ENCODE data around the gene IL18R1.

The IL18R1 gene

DNA sequence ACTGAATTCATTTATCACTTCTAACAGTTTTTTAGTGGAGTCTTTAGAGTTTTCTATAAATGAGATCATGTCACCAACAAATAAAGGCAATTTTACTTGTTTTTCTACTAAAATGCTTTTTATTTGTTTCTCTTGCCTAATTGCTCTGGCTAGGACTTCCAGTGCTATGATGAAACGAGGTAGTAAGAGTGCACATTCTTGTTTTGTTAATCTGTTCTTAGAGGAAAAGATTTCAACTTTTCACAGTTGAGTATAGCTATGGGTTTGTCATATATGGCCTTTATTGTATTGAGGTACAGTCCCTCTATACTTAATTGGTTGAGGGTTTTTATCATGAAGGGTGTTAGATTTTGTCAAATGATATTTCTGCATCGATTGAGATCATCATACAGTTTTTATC, 73.0 kb downstream of the IL18R1 start:
- H2BK15ac ChIP-seq (ENCODE audit: low read length) = no peak overlapping the region
- no peak overlapping the region for H2AFZ ChIP-seq (ENCODE audit: low read length)
- no peak overlapping the region for H3K23ac ChIP-seq (ENCODE audit: low read depth, low read length, poor library complexity)
- no peak overlapping the region for H4K8ac ChIP-seq (ENCODE audit: low read depth, low read length)
- no peak for DNase-seq (ENCODE audit: low spot score)
- H3K9ac ChIP-seq (ENCODE audit: low read depth, low read length, poor library complexity) = no peak overlapping the region
- no peaks in the 10 kb centered on the region for H3K27me3 ChIP-seq (ENCODE audit: control insufficient read depth in 3 of 3, insufficient read depth in 3 of 3, low read depth in 1 of 3, low read length in 3 of 3)
- H3K9me3 ChIP-seq (replicated peaks in 1 of 2; ENCODE audit: control insufficient read depth in 2 of 2, insufficient read depth in 1 of 2, low read depth in 1 of 2, low read length in 2 of 2) = no peaks in the 10 kb centered on the region
- WGBS, 2 donors (ENCODE audit: extremely low coverage in 2 of 2, insufficient read length in 2 of 2, insufficient replicate concordance in 1 of 2) = no CpG with 5 or more reads among the region's 2 CpGs
- H3K4me3 ChIP-seq (ENCODE audit: low read length in 2 of 2) = no peak overlapping the region
- H4K91ac ChIP-seq (ENCODE audit: low read depth, low read length, poor library complexity) = no peak overlapping the region
- no peak overlapping the region for H3K4ac ChIP-seq (ENCODE audit: low read length)
- no peak overlapping the region for H3K14ac ChIP-seq (ENCODE audit: low read length)
- no peak overlapping the region for H3K27ac ChIP-seq (replicated peaks; ENCODE audit: low read length)
- H3K18ac ChIP-seq (ENCODE audit: low read length) = no peak overlapping the region
- H3K4me2 ChIP-seq (ENCODE audit: insufficient read depth, low read length, poor library complexity, severe bottlenecking) = no peak overlapping the region
- no peak overlapping the region for H2BK120ac ChIP-seq (ENCODE audit: low read depth, low read length)
- no peaks in the 10 kb centered on the region for H3K36me3 ChIP-seq (replicated peaks in 1 of 2; ENCODE audit: control insufficient read depth in 2 of 2, insufficient read depth in 2 of 2, low read length in 2 of 2)
- H2BK12ac ChIP-seq (ENCODE audit: low read length) = no peak overlapping the region
- H3K79me1 ChIP-seq (ENCODE audit: low read depth, low read length) = no peaks in the 10 kb centered on the region
- H2AK5ac ChIP-seq (ENCODE audit: low read depth, low read length) = no peak overlapping the region
- no peaks in the 10 kb centered on the region for H3K4me1 ChIP-seq (ENCODE audit: control insufficient read depth in 2 of 2, insufficient read depth in 1 of 2, low read depth in 1 of 2, low read length in 2 of 2)
- H2BK5ac ChIP-seq (ENCODE audit: low read length) = no peak overlapping the region

DNA sequence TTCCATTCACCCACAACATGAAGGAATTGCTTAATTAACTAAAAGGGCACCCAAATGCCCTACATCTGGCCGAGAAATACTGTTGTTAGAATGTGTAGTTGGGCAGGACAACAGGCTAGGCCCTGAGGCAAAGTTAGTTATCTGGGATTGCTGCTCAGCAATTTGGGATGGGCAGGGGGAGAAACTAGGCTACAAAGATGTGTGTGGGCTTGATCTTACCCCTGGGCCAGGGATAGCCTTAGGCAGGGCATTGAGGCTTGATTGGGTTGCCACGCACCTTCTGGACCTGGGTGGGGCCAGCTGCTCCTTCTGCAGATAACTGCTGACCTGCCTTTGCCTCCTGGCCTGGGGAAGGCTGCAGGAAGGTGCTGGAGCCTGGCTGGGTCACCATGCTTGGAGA, 76.8 kb downstream of the IL18R1 start:
- H3K4me2 ChIP-seq (ENCODE audit: insufficient read depth, low read length, poor library complexity, severe bottlenecking) = no peak overlapping the region
- no peak overlapping the region for H4K8ac ChIP-seq (ENCODE audit: low read depth, low read length)
- H3K9ac ChIP-seq (ENCODE audit: low read depth, low read length, poor library complexity) = no peak overlapping the region
- H2AFZ ChIP-seq (ENCODE audit: low read length) = no peak overlapping the region
- no peak overlapping the region for H2BK12ac ChIP-seq (ENCODE audit: low read length)
- no peak overlapping the region for H2BK5ac ChIP-seq (ENCODE audit: low read length)
- H3K36me3 ChIP-seq (replicated peaks in 1 of 2; ENCODE audit: control insufficient read depth in 2 of 2, insufficient read depth in 2 of 2, low read length in 2 of 2) = no peaks in the 10 kb centered on the region
- no peak overlapping the region for H3K18ac ChIP-seq (ENCODE audit: low read length)
- H3K23ac ChIP-seq (ENCODE audit: low read depth, low read length, poor library complexity) = no peak overlapping the region
- H3K14ac ChIP-seq (ENCODE audit: low read length) = no peak overlapping the region
- H3K27me3 ChIP-seq (ENCODE audit: control insufficient read depth in 3 of 3, insufficient read depth in 3 of 3, low read depth in 1 of 3, low read length in 3 of 3) = no peaks in the 10 kb centered on the region
- no peaks in the 10 kb centered on the region for H3K9me3 ChIP-seq (replicated peaks in 1 of 2; ENCODE audit: control insufficient read depth in 2 of 2, insufficient read depth in 1 of 2, low read depth in 1 of 2, low read length in 2 of 2)
- no peak overlapping the region for H2BK15ac ChIP-seq (ENCODE audit: low read length)
- H2AK5ac ChIP-seq (ENCODE audit: low read depth, low read length) = no peak overlapping the region
- DNase-seq (ENCODE audit: low spot score) = no peak
- H3K4me1 ChIP-seq (ENCODE audit: control insufficient read depth in 2 of 2, insufficient read depth in 1 of 2, low read depth in 1 of 2, low read length in 2 of 2) = no peaks in the 10 kb centered on the region
- no peak overlapping the region for H3K27ac ChIP-seq (replicated peaks; ENCODE audit: low read length)
- WGBS, 2 donors (ENCODE audit: extremely low coverage in 2 of 2, insufficient read length in 2 of 2, insufficient replicate concordance in 1 of 2) = no CpG with 5 or more reads among the region's 2 CpGs
- H3K4me3 ChIP-seq (ENCODE audit: low read length in 2 of 2) = no peak overlapping the region
- H4K91ac ChIP-seq (ENCODE audit: low read depth, low read length, poor library complexity) = no peak overlapping the region
- H3K79me1 ChIP-seq (ENCODE audit: low read depth, low read length) = no peaks in the 10 kb centered on the region
- H2BK120ac ChIP-seq (ENCODE audit: low read depth, low read length) = no peak overlapping the region
- no peak overlapping the region for H3K4ac ChIP-seq (ENCODE audit: low read length)

DNA sequence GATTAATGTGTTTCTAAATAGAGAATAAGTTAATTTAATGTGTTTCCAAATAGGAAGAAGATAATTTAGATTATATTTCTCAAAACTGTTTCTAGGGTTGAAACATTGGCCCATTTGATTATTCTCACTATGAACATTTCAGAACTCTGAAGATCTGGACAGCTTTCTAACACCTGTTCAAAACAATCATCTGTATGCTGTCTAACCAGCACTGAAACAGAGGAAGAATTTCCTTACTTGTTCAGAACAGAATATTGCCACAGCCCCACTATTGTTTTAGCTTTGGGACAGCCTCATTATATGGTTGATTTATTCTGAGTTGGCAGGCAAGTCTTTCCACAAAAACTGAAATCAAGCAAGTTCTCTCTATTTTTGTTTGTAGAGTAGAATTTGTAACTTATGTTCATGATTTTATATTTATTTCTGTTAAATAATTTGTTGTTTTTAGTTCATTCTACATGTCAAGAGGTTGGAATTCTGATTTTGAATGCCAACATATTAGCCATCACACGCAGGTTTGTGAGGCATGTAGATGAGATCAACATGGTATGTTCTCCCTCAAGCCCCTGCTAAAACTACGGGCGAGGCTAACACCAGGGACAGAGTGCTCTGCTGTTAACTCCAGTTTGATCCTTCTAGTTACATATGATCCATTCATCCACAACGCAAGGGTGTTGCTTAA, 78.5 kb downstream of the IL18R1 start:
- Histone ChIP-seq H2AK5ac (ENCODE audit: low read depth, low read length) (no peak overlapping the region), H2BK120ac (ENCODE audit: low read depth, low read length) (no peak overlapping the region), H3K4me2 (ENCODE audit: insufficient read depth, low read length, poor library complexity, severe bottlenecking) (no peak overlapping the region), H3K36me3 (replicated peaks in 1 of 2; ENCODE audit: control insufficient read depth in 2 of 2, insufficient read depth in 2 of 2, low read length in 2 of 2) (no peaks in the 10 kb centered on the region), H3K18ac (ENCODE audit: low read length) (no peak overlapping the region), H3K4ac (ENCODE audit: low read length) (no peak overlapping the region), H2BK5ac (ENCODE audit: low read length) (no peak overlapping the region), H3K4me1 (ENCODE audit: control insufficient read depth in 2 of 2, insufficient read depth in 1 of 2, low read depth in 1 of 2, low read length in 2 of 2) (no peaks in the 10 kb centered on the region), H3K27me3 (ENCODE audit: control insufficient read depth in 3 of 3, insufficient read depth in 3 of 3, low read depth in 1 of 3, low read length in 3 of 3) (no peaks in the 10 kb centered on the region), H3K27ac (replicated peaks; ENCODE audit: low read length) (no peak overlapping the region), H2BK12ac (ENCODE audit: low read length) (no peak overlapping the region), H2AFZ (ENCODE audit: low read length) (no peak overlapping the region), H4K91ac (ENCODE audit: low read depth, low read length, poor library complexity) (no peak overlapping the region), H3K9me3 (replicated peaks in 1 of 2; ENCODE audit: control insufficient read depth in 2 of 2, insufficient read depth in 1 of 2, low read depth in 1 of 2, low read length in 2 of 2) (no peaks in the 10 kb centered on the region), H3K14ac (ENCODE audit: low read length) (no peak overlapping the region), H3K4me3 (ENCODE audit: low read length in 2 of 2) (no peak overlapping the region), H4K8ac (ENCODE audit: low read depth, low read length) (no peak overlapping the region), H2BK15ac (ENCODE audit: low read length) (no peak overlapping the region), H3K9ac (ENCODE audit: low read depth, low read length, poor library complexity) (no peak overlapping the region), H3K79me1 (ENCODE audit: low read depth, low read length) (no peaks in the 10 kb centered on the region), H3K23ac (ENCODE audit: low read depth, low read length, poor library complexity) (no peak overlapping the region)
- WGBS, 2 donors (ENCODE audit: extremely low coverage in 2 of 2, insufficient read length in 2 of 2, insufficient replicate concordance in 1 of 2) = no CpG with 5 or more reads among the region's 4 CpGs
- DNase-seq (ENCODE audit: low spot score) = no peak

DNA sequence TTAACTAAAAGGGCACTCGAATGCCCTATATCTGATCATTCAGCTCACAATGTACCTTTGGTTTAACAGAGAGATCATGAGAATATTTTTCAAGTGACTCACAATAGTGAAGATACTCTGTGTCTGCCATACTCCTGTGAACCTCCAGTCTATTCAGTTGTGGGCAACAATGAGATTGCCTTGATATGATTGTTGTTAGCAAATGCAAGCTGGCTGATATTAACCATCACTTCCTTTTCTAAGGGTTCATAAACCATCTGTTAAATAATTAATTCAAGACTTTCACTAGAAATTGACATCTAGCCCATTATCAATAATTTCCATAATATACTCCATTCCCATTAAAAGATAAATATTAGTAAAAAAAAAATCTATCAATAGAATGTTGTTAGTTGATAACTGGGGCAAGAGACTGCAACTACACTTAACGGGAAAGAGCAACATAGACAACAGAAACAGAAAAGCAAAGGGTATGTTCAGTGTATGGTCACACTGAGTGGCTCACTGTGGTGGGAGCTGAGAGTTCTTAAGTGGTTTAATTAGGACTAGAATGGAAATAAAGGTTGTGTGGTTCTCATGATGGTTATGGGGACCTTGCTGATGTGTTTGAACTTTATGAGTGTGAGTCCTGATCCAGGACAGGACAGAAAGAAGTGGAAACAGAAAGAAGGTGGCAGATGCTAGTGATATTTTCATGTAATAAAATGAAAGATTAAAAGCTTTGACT, 79.2 kb downstream of the IL18R1 start:
- Histone ChIP-seq H2BK12ac (ENCODE audit: low read length) (no peak overlapping the region), H3K9me3 (replicated peaks in 1 of 2; ENCODE audit: control insufficient read depth in 2 of 2, insufficient read depth in 1 of 2, low read depth in 1 of 2, low read length in 2 of 2) (no peaks in the 10 kb centered on the region), H3K23ac (ENCODE audit: low read depth, low read length, poor library complexity) (no peak overlapping the region), H3K18ac (ENCODE audit: low read length) (no peak overlapping the region), H3K27me3 (ENCODE audit: control insufficient read depth in 3 of 3, insufficient read depth in 3 of 3, low read depth in 1 of 3, low read length in 3 of 3) (no peaks in the 10 kb centered on the region), H2BK5ac (ENCODE audit: low read length) (no peak overlapping the region), H4K8ac (ENCODE audit: low read depth, low read length) (no peak overlapping the region), H3K14ac (ENCODE audit: low read length) (no peak overlapping the region), H3K4me1 (ENCODE audit: control insufficient read depth in 2 of 2, insufficient read depth in 1 of 2, low read depth in 1 of 2, low read length in 2 of 2) (no peaks in the 10 kb centered on the region), H4K91ac (ENCODE audit: low read depth, low read length, poor library complexity) (no peak overlapping the region), H2AK5ac (ENCODE audit: low read depth, low read length) (no peak overlapping the region), H2BK15ac (ENCODE audit: low read length) (no peak overlapping the region), H2AFZ (ENCODE audit: low read length) (no peak overlapping the region), H3K4ac (ENCODE audit: low read length) (no peak overlapping the region), H2BK120ac (ENCODE audit: low read depth, low read length) (no peak overlapping the region), H3K4me2 (ENCODE audit: insufficient read depth, low read length, poor library complexity, severe bottlenecking) (no peak overlapping the region), H3K4me3 (ENCODE audit: low read length in 2 of 2) (no peak overlapping the region), H3K9ac (ENCODE audit: low read depth, low read length, poor library complexity) (no peak overlapping the region), H3K79me1 (ENCODE audit: low read depth, low read length) (no peaks in the 10 kb centered on the region), H3K27ac (replicated peaks; ENCODE audit: low read length) (no peak overlapping the region), H3K36me3 (replicated peaks in 1 of 2; ENCODE audit: control insufficient read depth in 2 of 2, insufficient read depth in 2 of 2, low read length in 2 of 2) (no peaks in the 10 kb centered on the region)
- DNase-seq (ENCODE audit: low spot score) = no peak
- WGBS, 2 donors (ENCODE audit: extremely low coverage in 2 of 2, insufficient read length in 2 of 2, insufficient replicate concordance in 1 of 2) = no CpG with 5 or more reads among the region's 2 CpGs
